ENCODE data around the gene MYOD1. TPM values are rescaled to one million over a fixed set of nuclear protein-coding genes. Genes with fewer than 3 reads are reported as not detected.

MYOD1 gene
- polyA plus RNA-seq, 1 donor: 0.10 TPM

DNA sequence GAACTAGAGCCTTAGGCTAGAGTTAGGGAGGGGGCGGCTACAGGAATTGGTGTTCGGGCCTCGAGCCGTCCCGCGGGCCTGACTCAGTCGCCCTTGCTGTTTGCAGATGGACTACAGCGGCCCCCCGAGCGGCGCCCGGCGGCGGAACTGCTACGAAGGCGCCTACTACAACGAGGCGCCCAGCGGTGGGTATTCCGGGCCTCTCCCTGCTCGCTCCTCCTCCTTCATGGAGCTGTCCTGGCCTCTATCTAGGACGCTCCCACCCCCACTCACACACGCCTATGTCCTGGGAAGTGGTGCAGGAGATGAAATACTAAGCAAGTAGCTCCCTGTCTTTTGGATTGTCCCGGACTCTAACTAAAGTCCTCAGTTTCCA, 1.4 kb downstream of the MYOD1 start:
- WGBS (ENCODE audit: insufficient coverage, low lambda C conversion rate): no CpG with 5 or more reads among the region's 24 CpGs
- H3K27me3 ChIP-seq (ENCODE audit: control insufficient read depth, insufficient read depth, low read length): peaks cover 96% of the 10 kb centered on the region
- H3K4me3 ChIP-seq (ENCODE audit: low read length): no peak overlapping the region
- no peaks in the 10 kb centered on the region for H3K36me3 ChIP-seq (ENCODE audit: control insufficient read depth, insufficient read depth, low read length)
- no peak overlapping the region for H3K27ac ChIP-seq (ENCODE audit: low read length)
- peaks cover 4% of the 10 kb centered on the region for H3K9me3 ChIP-seq (ENCODE audit: control insufficient read depth, low read depth, low read length)
- DNase-seq: no peak
- no peaks in the 10 kb centered on the region for H3K4me1 ChIP-seq (ENCODE audit: control insufficient read depth, insufficient read depth, low read length)

DNA sequence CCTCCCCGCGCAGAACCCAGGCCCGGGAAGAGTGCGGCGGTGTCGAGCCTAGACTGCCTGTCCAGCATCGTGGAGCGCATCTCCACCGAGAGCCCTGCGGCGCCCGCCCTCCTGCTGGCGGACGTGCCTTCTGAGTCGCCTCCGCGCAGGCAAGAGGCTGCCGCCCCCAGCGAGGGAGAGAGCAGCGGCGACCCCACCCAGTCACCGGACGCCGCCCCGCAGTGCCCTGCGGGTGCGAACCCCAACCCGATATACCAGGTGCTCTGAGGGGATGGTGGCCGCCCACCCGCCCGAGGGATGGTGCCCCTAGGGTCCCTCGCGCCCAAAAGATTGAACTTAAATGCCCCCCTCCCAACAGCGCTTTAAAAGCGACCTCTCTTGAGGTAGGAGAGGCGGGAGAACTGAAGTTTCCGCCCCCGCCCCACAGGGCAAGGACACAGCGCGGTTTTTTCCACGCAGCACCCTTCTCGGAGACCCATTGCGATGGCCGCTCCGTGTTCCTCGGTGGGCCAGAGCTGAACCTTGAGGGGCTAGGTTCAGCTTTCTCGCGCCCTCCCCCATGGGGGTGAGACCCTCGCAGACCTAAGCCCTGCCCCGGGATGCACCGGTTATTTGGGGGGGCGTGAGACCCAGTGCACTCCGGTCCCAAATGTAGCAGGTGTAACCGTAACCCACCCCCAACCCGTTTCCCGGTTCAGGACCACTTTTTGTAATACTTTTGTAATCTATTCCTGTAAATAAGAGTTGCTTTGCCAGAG, 2.0 kb downstream of the MYOD1 start:
- no CpG with 5 or more reads among the region's 56 CpGs for WGBS (ENCODE audit: insufficient coverage, low lambda C conversion rate)
- no peak overlapping the region for H3K27ac ChIP-seq (ENCODE audit: low read length)
- no peak for DNase-seq
- peaks cover 90% of the 10 kb centered on the region for H3K27me3 ChIP-seq (ENCODE audit: control insufficient read depth, insufficient read depth, low read length)
- H3K4me1 ChIP-seq (ENCODE audit: control insufficient read depth, insufficient read depth, low read length): no peaks in the 10 kb centered on the region
- peaks cover 4% of the 10 kb centered on the region for H3K9me3 ChIP-seq (ENCODE audit: control insufficient read depth, low read depth, low read length)
- H3K36me3 ChIP-seq (ENCODE audit: control insufficient read depth, insufficient read depth, low read length): no peaks in the 10 kb centered on the region
- no peak overlapping the region for H3K4me3 ChIP-seq (ENCODE audit: low read length)

DNA sequence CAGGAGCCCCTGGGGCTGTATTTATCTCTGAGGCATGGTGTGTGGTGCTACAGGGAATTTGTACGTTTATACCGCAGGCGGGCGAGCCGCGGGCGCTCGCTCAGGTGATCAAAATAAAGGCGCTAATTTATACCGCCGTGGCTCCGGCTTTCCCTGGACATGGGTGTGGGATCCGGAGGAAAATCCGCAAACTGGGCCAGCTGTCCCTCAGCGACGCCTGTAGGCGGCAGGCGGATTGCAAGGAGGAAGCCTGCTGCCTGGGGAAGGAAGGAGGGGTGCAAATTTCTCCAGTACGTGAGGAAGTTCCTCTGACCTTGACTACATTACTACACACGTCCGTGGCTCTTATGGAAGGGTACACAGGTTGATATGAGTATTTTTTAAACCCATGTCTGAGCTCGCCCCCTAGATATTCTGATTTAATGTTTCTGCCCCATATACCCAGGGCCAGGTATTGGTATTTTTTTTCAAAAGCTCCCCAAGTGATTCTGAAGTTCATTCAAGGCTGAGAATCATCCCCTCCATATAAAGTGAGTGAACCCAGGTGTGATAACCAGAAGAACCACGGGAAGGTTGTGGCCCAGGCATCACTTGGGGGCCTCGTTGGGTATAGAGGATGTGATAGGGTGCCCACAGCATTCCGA, 2.8 kb downstream of the MYOD1 start:
- Histone ChIP-seq H3K36me3 (ENCODE audit: control insufficient read depth, insufficient read depth, low read length) (no peaks in the 10 kb centered on the region), H3K9me3 (ENCODE audit: control insufficient read depth, low read depth, low read length) (peaks cover 4% of the 10 kb centered on the region), H3K27ac (ENCODE audit: low read length) (no peak overlapping the region), H3K27me3 (ENCODE audit: control insufficient read depth, insufficient read depth, low read length) (peaks cover 87% of the 10 kb centered on the region), H3K4me3 (ENCODE audit: low read length) (no peak overlapping the region), H3K4me1 (ENCODE audit: control insufficient read depth, insufficient read depth, low read length) (no peaks in the 10 kb centered on the region)
- no CpG with 5 or more reads among the region's 25 CpGs for WGBS (ENCODE audit: insufficient coverage, low lambda C conversion rate)
- no peak for DNase-seq

DNA sequence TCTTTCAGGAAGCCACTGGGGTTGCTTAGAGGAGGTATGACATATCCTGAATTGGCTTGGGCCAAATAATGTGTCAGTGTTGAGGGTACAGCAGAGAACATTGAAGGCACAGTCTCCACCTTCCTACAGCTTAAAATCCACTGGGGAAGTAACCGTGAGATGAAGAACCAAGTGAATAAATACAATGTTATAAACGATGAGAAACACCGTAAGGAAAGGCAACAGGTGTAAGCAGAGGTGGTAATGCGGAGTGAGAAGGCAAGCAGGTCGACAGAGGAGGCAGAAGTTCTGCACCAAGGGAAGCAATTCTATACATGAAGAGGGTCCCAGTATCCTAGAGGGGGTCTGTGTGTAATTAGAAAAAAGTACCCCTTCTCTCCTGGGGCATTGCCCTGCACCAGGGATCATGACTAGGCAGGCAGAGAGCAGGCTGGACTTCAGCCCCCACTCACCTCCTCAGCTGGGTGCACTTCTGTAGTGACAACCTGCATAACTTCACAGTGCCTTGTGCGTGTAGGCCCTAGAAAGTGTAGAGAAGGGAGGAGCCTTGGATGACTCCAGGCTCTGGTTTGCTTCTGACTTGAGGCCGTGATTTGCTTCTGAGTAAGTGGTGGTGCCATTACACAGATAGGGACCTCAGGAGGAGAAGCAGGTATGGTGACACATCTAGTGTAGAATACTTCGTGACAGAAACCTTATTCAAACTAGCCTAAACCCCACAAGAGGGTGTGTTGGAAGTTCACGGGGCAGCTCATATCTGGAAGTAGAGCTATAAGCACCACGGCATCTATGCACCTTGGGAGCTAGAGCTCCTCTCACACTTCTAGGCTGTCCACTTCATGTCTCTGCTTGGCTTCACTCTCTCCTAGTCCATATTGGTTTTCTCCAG, 4.9 kb downstream of the MYOD1 start:
- no peaks in the 10 kb centered on the region for H3K36me3 ChIP-seq (ENCODE audit: control insufficient read depth, insufficient read depth, low read length)
- peaks cover 68% of the 10 kb centered on the region for H3K27me3 ChIP-seq (ENCODE audit: control insufficient read depth, insufficient read depth, low read length)
- no peaks in the 10 kb centered on the region for H3K4me1 ChIP-seq (ENCODE audit: control insufficient read depth, insufficient read depth, low read length)
- H3K4me3 ChIP-seq (ENCODE audit: low read length): no peak overlapping the region
- H3K27ac ChIP-seq (ENCODE audit: low read length): no peak overlapping the region
- peaks cover 4% of the 10 kb centered on the region for H3K9me3 ChIP-seq (ENCODE audit: control insufficient read depth, low read depth, low read length)
- DNase-seq: no peak
- 52% methylated on average over 2 of the region's 10 CpGs for WGBS (ENCODE audit: insufficient coverage, low lambda C conversion rate)

DNA sequence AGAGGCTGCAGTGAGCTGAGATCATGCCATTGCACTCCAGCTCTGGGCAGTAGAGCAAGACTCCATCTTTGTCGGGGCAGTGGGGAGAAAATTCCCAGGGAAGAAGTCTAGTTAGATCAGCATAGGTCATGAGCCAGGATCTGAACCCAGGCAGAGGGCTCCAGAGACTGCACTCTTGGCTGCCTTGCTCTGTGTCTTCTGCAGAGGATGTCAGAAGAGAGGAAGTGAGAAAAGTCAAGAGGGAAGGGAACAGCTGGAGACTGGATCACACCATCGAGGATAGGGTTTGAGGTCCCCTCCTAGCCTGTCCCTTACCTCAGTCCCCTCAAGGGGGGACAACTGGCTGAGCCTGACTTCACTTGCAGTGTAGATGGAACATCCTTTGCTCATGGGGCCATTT, 5.8 kb downstream of the MYOD1 start:
- Histone ChIP-seq H3K4me3 (ENCODE audit: low read length) (no peak overlapping the region), H3K27me3 (ENCODE audit: control insufficient read depth, insufficient read depth, low read length) (peaks cover 65% of the 10 kb centered on the region), H3K36me3 (ENCODE audit: control insufficient read depth, insufficient read depth, low read length) (no peaks in the 10 kb centered on the region), H3K27ac (ENCODE audit: low read length) (no peak overlapping the region), H3K4me1 (ENCODE audit: control insufficient read depth, insufficient read depth, low read length) (no peaks in the 10 kb centered on the region), H3K9me3 (ENCODE audit: control insufficient read depth, low read depth, low read length) (peaks cover 4% of the 10 kb centered on the region)
- WGBS (ENCODE audit: insufficient coverage, low lambda C conversion rate): no CpG with 5 or more reads among the region's 2 CpGs
- DNase-seq: no peak

DNA sequence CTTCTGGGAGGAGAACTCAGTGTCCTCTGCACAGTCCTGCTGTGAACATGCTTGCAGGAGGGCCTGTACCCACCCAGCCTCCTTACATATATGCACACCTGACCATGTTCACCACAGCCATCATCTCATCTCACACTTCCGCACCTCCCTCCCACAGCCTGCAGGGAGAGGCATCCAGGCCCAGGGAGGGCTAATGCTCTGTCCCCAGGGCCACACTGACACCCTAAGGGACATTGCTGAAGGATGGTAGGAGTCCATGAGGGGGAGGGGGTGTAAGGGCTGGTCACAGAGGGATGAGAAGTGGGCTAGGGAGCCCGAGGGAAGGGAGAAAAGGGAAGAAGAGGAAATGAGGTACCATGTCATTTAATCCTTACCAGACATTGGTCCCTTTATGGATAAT, 10.8 kb downstream of the MYOD1 start:
- Histone ChIP-seq H3K36me3 (ENCODE audit: control insufficient read depth, insufficient read depth, low read length) (no peaks in the 10 kb centered on the region), H3K27me3 (ENCODE audit: control insufficient read depth, insufficient read depth, low read length) (peaks cover 53% of the 10 kb centered on the region), H3K4me3 (ENCODE audit: low read length) (no peak overlapping the region), H3K9me3 (ENCODE audit: control insufficient read depth, low read depth, low read length) (no peaks in the 10 kb centered on the region), H3K4me1 (ENCODE audit: control insufficient read depth, insufficient read depth, low read length) (peaks cover 7% of the 10 kb centered on the region), H3K27ac (ENCODE audit: low read length) (no peak overlapping the region)
- 50% methylated on average over 1 of the region's 2 CpGs for WGBS (ENCODE audit: insufficient coverage, low lambda C conversion rate)
- no peak for DNase-seq

DNA sequence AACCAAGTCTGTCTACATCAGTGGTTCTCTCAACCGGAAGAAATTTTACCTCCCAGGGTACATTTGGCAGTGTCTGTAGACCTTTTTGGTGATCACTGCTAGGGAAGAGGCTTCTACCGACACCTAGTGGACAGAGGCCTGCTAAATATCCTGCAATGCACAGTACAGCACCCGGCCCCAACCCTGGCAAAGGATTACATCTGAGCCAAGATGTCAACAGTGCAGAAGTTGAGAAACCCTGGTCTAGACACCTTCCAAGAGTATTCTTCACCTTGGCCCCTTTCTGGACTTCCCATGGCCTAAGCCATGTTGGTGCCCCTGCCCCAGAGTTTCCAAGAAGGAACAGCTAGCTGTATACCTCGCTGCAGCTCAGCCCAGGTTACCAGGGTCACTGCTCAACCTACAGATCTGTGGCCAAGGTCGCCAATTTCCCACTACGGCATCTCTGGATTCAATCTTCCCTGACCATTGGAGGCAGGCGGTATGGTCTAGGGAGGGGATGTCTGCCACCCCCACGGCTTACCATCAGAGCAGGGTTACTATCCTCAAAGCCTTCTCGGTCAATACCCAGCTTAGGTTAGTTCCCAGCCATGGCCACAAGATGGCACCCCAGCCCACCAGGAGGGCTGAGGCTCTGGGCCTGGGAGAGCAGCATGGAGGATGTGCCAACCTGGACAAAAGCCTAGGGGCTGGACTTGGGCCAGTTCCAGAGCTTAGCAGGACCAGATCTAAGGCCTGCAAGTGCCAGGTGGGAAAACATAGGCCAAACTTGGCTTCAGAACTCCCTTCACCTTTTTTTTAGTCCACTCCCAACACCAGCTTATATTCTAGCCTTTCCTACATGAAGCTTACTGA, 11.5 kb downstream of the MYOD1 start:
- Histone ChIP-seq H3K36me3 (ENCODE audit: control insufficient read depth, insufficient read depth, low read length) (no peaks in the 10 kb centered on the region), H3K27ac (ENCODE audit: low read length) (no peak overlapping the region), H3K4me3 (ENCODE audit: low read length) (no peak overlapping the region), H3K27me3 (ENCODE audit: control insufficient read depth, insufficient read depth, low read length) (peaks cover 54% of the 10 kb centered on the region), H3K9me3 (ENCODE audit: control insufficient read depth, low read depth, low read length) (no peaks in the 10 kb centered on the region), H3K4me1 (ENCODE audit: control insufficient read depth, insufficient read depth, low read length) (peaks cover 7% of the 10 kb centered on the region)
- no CpG with 5 or more reads among the region's 9 CpGs for WGBS (ENCODE audit: insufficient coverage, low lambda C conversion rate)
- peak; percentile 61 to 66 for DNase-seq

DNA sequence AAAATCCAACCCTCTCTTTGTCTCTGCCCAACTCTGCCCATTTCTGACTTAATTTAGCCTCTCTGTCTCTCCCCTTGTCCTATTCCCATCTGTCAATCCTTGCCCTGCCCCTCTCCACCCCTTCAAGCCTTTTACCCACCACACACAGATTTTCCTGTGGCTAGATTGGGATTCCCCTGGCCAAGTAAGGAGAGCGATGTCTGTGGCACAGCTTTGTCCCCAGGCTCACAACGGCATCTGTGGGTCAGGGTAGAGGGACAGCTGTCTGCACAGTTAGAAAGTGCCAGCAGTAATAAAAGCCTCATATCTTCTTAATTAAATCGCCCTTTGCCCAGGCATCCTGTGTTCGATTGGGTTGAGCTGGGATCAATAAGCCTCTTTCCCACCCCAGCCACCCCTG, 13.9 kb downstream of the MYOD1 start:
- WGBS (ENCODE audit: insufficient coverage, low lambda C conversion rate): no CpG with 5 or more reads among the region's 4 CpGs
- Histone ChIP-seq H3K27me3 (ENCODE audit: control insufficient read depth, insufficient read depth, low read length) (peaks cover 72% of the 10 kb centered on the region), H3K4me3 (ENCODE audit: low read length) (no peak overlapping the region), H3K4me1 (ENCODE audit: control insufficient read depth, insufficient read depth, low read length) (peaks cover 7% of the 10 kb centered on the region), H3K36me3 (ENCODE audit: control insufficient read depth, insufficient read depth, low read length) (no peaks in the 10 kb centered on the region), H3K27ac (ENCODE audit: low read length) (no peak overlapping the region), H3K9me3 (ENCODE audit: control insufficient read depth, low read depth, low read length) (peaks cover 3% of the 10 kb centered on the region)
- DNase-seq: no peak

DNA sequence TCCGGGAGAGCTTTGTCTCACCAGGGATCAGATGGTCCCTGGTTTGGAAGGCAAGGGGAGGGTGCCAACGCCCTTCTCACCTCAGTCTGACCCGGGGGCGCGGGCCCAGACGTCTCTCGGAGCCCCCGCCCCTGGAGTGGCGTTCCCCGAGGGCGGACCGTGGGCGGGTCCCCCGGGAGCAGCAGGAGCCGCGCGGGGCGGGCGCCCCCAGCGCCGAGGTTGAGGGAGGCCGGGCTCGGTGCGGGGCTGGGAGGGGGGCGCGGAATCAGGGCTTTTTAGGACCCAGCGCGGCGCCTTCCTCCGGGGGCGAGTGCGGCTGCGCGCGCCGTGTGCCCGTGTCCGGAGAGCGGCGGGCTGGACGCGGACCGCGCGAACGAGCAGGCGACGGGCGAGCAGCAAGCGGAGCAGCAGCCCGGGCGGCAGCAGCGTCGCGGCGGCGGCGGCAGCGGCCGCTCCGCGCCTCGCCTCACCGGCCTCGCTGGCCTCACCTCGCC, 15.1 kb downstream of the MYOD1 start, which contains the start of gene KCNC1:
TSS of gene KCNC1 (plus strand) at position 364 of the 494 bp plus-strand sequence. CDS start 1,222 bp downstream, outside the sequence.
- Histone ChIP-seq H3K4me3 (ENCODE audit: low read length) (no peak within 1 kb of the TSS), H3K9me3 (ENCODE audit: control insufficient read depth, low read depth, low read length) (peaks cover 3% of the 10 kb centered on the region), H3K36me3 (ENCODE audit: control insufficient read depth, insufficient read depth, low read length) (no peaks in the 10 kb centered on the region), H3K4me1 (ENCODE audit: control insufficient read depth, insufficient read depth, low read length) (peaks cover 7% of the 10 kb centered on the region), H3K27me3 (ENCODE audit: control insufficient read depth, insufficient read depth, low read length) (peaks cover 82% of the 10 kb centered on the region), H3K27ac (ENCODE audit: low read length) (no peak within 1 kb of the TSS)
- peak; percentile 26 to 45 for DNase-seq
- no CpG with 5 or more reads among the region's 66 CpGs for WGBS (ENCODE audit: insufficient coverage, low lambda C conversion rate)

Measured in large intestine (tissue), 3 donors.